MG63 (cell line): ENCODE data around the gene MPZL1. TPM values are rescaled to one million over a fixed set of nuclear protein-coding genes. Genes with fewer than 3 reads are reported as not detected.

Source experiments
- DNase-seq: peaks from one replicate; pipeline ENCODE4 v3.0.0-alpha.2; 2020
- H3K27me3 ChIP-seq: fragments of 250-450 bp; sonication (Bioruptor Pico); 2 replicates; pipeline ENCODE4 v1.5.1; 2020; ENCODE audit warnings: mild to moderate bottlenecking, moderate library complexity
- H3K36me3 ChIP-seq: fragments of 250-450 bp; sonication (Bioruptor Pico); 2 replicates; pipeline ENCODE4 v1.5.1; 2020; ENCODE audit warnings: mild to moderate bottlenecking, moderate library complexity
- H3K4me3 ChIP-seq: fragments of 250-450 bp; sonication (Bioruptor Pico); 2 replicates; pipeline ENCODE4 v1.5.1; 2020; ENCODE audit warnings: mild to moderate bottlenecking, moderate library complexity
- H3K9me3 ChIP-seq: fragments of 250-450 bp; sonication (Bioruptor Pico); 2 replicates; pipeline ENCODE4 v1.5.1; 2020; ENCODE audit warnings: mild to moderate bottlenecking, moderate library complexity
- total RNA-seq: library from RNA; depleted of rRNA; stranded (reverse); fragments of >200 nt; shearing (Covaris generic); gene quantifications from 2 replicates; pipeline ENCODE4 v1.2.3, GENCODE V29; 2014; ENCODE audit warnings: low replicate concordance; rRNA removed

The MPZL1 gene
- total RNA-seq, result 126 and 136 TPM in 2 replicates

- Histone ChIP-seq H3K36me3 (peaks cover 16% of the 10 kb centered on the region; the same call in 1 of the 2 replicates), H3K27me3 (no peaks in the 10 kb centered on the region), H3K4me3 (peak within 1 kb of the TSS; percentile 90), H3K9me3 (no peaks in the 10 kb centered on the region)
- peak; percentile 95 for DNase-seq
Measured at GRCh38 chr1:167721617-167722151, at the start of gene MPZL1. Gene MPZL1, plus strand, starts transcription at chr1:167721982. Its CDS starts 170 bp downstream, at chr1:167722152.

GRCh38 chr1:167672831-167673230 is 49.0 kb upstream of the MPZL1 start:
- no peaks in the 10 kb centered on the region; the same call in 1 of the 2 replicates for H3K9me3 ChIP-seq
- DNase-seq, result no peak
- no peaks in the 10 kb centered on the region for H3K36me3 ChIP-seq
- H3K27me3 ChIP-seq, result no peaks in the 10 kb centered on the region
- no peak overlapping the region for H3K4me3 ChIP-seq

GRCh38 chr1:167673265-167673664 is 48.5 kb upstream of the MPZL1 start:
- no peak for DNase-seq
- no peaks in the 10 kb centered on the region for H3K36me3 ChIP-seq
- H3K27me3 ChIP-seq, result no peaks in the 10 kb centered on the region
- H3K9me3 ChIP-seq, result no peaks in the 10 kb centered on the region; the same call in 1 of the 2 replicates
- no peak overlapping the region for H3K4me3 ChIP-seq

- Histone ChIP-seq H3K4me3 (no peak overlapping the region), H3K9me3 (no peaks in the 10 kb centered on the region; the same call in 1 of the 2 replicates), H3K36me3 (no peaks in the 10 kb centered on the region), H3K27me3 (no peaks in the 10 kb centered on the region)
- no peak for DNase-seq
Measured at GRCh38 chr1:167674156-167674555, 47.6 kb upstream of the MPZL1 start.

- DNase-seq, result no peak
- H3K27me3 ChIP-seq, result no peaks in the 10 kb centered on the region
- no peak overlapping the region for H3K4me3 ChIP-seq
- H3K9me3 ChIP-seq, result no peaks in the 10 kb centered on the region; the same call in 1 of the 2 replicates
- H3K36me3 ChIP-seq, result no peaks in the 10 kb centered on the region
Measured at GRCh38 chr1:167675440-167675839, 46.3 kb upstream of the MPZL1 start.

GRCh38 chr1:167676205-167676915 is 45.4 kb upstream of the MPZL1 start:
- no peaks in the 10 kb centered on the region for H3K36me3 ChIP-seq
- H3K4me3 ChIP-seq, result no peak overlapping the region
- no peaks in the 10 kb centered on the region; the same call in 1 of the 2 replicates for H3K9me3 ChIP-seq
- no peak for DNase-seq
- no peaks in the 10 kb centered on the region for H3K27me3 ChIP-seq

GRCh38 chr1:167676916-167677848 is 44.6 kb upstream of the MPZL1 start:
- Histone ChIP-seq H3K9me3 (no peaks in the 10 kb centered on the region; the same call in 1 of the 2 replicates), H3K36me3 (no peaks in the 10 kb centered on the region), H3K27me3 (no peaks in the 10 kb centered on the region), H3K4me3 (no peak overlapping the region)
- no peak for DNase-seq

GRCh38 chr1:167678422-167678821 is 43.4 kb upstream of the MPZL1 start:
- no peak overlapping the region for H3K4me3 ChIP-seq
- H3K36me3 ChIP-seq, result no peaks in the 10 kb centered on the region
- no peak for DNase-seq
- no peaks in the 10 kb centered on the region for H3K27me3 ChIP-seq
- no peaks in the 10 kb centered on the region; the same call in 1 of the 2 replicates for H3K9me3 ChIP-seq

- H3K4me3 ChIP-seq, result no peak overlapping the region
- no peak for DNase-seq
- H3K9me3 ChIP-seq, result no peaks in the 10 kb centered on the region; the same call in 1 of the 2 replicates
- H3K36me3 ChIP-seq, result no peaks in the 10 kb centered on the region
- H3K27me3 ChIP-seq, result no peaks in the 10 kb centered on the region
Measured at GRCh38 chr1:167678838-167679237, 42.9 kb upstream of the MPZL1 start.

- DNase-seq, result no peak
- H3K36me3 ChIP-seq, result no peaks in the 10 kb centered on the region
- no peaks in the 10 kb centered on the region for H3K27me3 ChIP-seq
- H3K4me3 ChIP-seq, result no peak overlapping the region
- no peaks in the 10 kb centered on the region for H3K9me3 ChIP-seq
Measured at GRCh38 chr1:167679714-167680113, 42.1 kb upstream of the MPZL1 start.

GRCh38 chr1:167681024-167681423 is 40.8 kb upstream of the MPZL1 start:
- Histone ChIP-seq H3K27me3 (no peaks in the 10 kb centered on the region), H3K4me3 (no peak overlapping the region), H3K36me3 (no peaks in the 10 kb centered on the region), H3K9me3 (no peaks in the 10 kb centered on the region)
- no peak for DNase-seq

- no peak for DNase-seq
- H3K9me3 ChIP-seq, result no peaks in the 10 kb centered on the region
- H3K27me3 ChIP-seq, result no peaks in the 10 kb centered on the region
- H3K36me3 ChIP-seq, result no peaks in the 10 kb centered on the region
- H3K4me3 ChIP-seq, result no peak overlapping the region
Measured at GRCh38 chr1:167681451-167682098, 40.2 kb upstream of the MPZL1 start.

GRCh38 chr1:167683226-167683625 is 38.6 kb upstream of the MPZL1 start:
- H3K9me3 ChIP-seq, result no peaks in the 10 kb centered on the region
- no peaks in the 10 kb centered on the region for H3K36me3 ChIP-seq
- no peaks in the 10 kb centered on the region for H3K27me3 ChIP-seq
- no peak for DNase-seq
- H3K4me3 ChIP-seq, result no peak overlapping the region

- DNase-seq, result peak; percentile 88
- no peak overlapping the region for H3K4me3 ChIP-seq
- H3K27me3 ChIP-seq, result no peaks in the 10 kb centered on the region
- no peaks in the 10 kb centered on the region for H3K36me3 ChIP-seq
- H3K9me3 ChIP-seq, result no peaks in the 10 kb centered on the region
Measured at GRCh38 chr1:167683641-167684502, 37.9 kb upstream of the MPZL1 start.

- no peaks in the 10 kb centered on the region for H3K36me3 ChIP-seq
- no peak for DNase-seq
- H3K9me3 ChIP-seq, result no peaks in the 10 kb centered on the region
- no peak overlapping the region for H3K4me3 ChIP-seq
- no peaks in the 10 kb centered on the region for H3K27me3 ChIP-seq
Measured at GRCh38 chr1:167685844-167686243, 35.9 kb upstream of the MPZL1 start.
